Stimulated activated CD8-positive, alpha-beta memory T cell treated with anti-CD3 and anti-CD28 coated beads, Interleukin-4, amount 100 ng/mL, for 24 hours (primary cell): Measurements from ENCODE around the gene COA7.
A peak's percentile ranks its signal among the peaks of the same experiment; 100 is the strongest.
"Not testable (repeated sequence)": the region's sequence is repeated elsewhere in the genome, so short reads cannot be mapped to it uniquely, and the experiment has no call there.

Experiments used
- DNase-seq: peaks from one replicate; pipeline ENCODE4 v3.0.0-alpha.2; 2020; ENCODE audit warnings: low read depth

COA7 gene

DNA sequence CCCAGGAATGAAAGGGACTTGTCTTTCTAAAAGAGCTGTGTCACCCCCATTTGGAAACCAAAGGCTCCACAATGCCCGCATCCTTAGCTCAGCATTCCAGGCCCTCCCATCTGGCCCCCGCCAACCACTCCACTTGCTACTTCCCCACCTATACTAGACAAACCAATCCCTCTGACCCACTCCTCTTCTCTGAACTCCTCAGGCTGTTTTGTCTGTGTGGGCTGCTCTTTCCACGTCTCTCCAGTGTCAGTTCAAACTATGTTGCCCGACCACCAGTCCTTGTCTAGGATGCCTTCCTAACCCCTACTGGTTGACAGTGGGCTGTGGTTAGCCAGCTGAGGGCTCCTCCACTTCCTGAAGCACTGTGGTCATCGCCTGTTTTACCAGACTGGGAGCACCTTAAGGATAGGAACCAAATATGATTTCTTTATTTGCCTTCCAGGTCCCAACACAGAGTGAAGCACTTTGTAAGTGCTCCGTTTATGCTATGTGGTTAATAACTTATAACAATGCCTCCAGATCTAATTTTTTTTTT, 8.1 kb upstream of the COA7 start:
- no peak for DNase-seq

GRCh38 chr1:52702886-52703787, 5.0 kb upstream of the COA7 start:
- peak; percentile 69 for DNase-seq

- DNase-seq, result no peak
Measured at GRCh38 chr1:52695627-52696026, 2.5 kb downstream of the COA7 start.

- no peak for DNase-seq
Measured at GRCh38 chr1:52693843-52694242, 4.3 kb downstream of the COA7 start.

DNA sequence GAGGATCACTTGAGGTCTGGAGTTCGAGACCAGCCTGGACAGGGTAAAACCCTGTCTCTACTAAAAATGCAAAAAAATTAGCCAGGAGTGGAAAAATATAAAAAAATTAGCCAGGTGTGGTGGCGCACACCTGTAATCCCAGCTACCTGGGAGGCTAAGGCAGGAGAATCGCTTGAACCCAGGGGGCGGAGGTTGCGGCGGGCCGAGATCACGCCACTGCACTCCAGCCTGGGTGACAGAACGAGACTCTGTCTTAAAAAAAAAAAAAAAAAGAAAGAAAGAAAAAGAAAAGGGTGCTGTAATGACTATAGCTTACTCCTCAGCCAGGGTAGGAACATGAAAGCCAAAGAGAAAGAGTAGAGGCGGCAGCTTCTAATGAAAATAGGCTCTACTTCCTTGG, 4.8 kb downstream of the COA7 start:
- DNase-seq, result not testable (repeated sequence)

DNA sequence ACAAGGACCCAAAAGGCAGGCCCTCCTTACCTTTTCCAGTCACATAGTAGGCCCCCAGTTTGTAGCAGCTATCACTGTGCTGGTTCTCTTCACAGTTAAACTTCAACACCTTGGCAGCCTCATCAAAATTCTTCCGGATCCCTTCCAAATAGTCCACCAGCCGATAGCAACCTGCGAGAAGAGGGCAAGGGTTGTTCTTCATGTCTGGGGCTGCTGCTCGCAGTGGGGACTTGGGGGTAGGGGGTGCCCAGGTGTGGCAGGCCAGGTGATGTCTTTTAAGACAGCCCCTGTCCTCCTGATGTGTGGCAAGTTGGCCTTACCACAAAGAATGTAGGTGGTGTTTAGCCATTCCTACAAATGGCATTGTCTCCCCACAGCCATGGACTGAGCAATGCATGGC, 5.5 kb downstream of the COA7 start:
- DNase-seq, result no peak

DNA sequence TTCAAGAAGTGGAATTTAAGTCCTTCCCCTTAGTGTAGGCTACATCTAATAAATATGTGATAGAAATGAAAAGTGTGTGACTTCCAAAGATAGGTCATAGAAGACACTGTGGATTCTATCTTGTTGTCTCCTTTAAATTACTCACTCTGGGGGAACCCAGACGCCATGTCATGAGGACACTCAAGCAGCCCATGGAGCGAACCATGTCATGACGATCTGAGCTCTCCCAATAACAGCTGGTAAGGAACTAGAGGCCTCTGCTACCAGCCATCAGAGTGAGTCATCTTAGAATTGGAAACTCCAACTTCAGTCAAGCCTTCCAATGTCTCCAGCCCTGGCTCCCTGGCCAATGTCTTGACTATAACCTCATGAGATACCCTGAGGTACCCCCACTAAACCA, 6.3 kb downstream of the COA7 start:
- no peak for DNase-seq

GRCh38 chr1:52686830-52687229, 11.3 kb downstream of the COA7 start:
- DNase-seq, result no peak

GRCh38 chr1:52686261-52686751, 11.8 kb downstream of the COA7 start:
- DNase-seq, result peak; percentile 52

DNA sequence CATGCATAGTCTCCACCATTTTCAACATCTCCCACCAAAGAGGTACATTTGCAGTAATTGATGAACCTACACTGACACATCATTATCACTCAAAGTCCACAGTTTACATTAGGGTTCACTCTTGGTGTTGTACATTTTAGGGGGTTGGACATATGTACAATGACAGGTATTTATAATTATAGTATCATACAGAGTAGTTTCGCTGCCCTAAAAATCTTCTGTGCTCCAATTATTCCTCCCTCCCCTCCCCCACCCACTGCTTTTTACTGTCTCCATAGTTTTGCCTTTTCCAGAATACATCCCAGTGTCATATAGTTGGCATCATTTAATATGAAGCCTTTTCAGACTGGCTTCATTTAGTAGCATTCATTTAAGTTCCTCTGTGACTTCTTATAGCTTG, 13.6 kb downstream of the COA7 start:
- DNase-seq, result no peak

GRCh38 chr1:52683367-52683940, 14.7 kb downstream of the COA7 start:
- DNase-seq, result no peak

- DNase-seq, result no peak
Measured at GRCh38 chr1:52681136-52681535, 17.0 kb downstream of the COA7 start.

GRCh38 chr1:52680353-52680752, 17.8 kb downstream of the COA7 start:
- DNase-seq, result no peak

GRCh38 chr1:52679498-52679897, 18.6 kb downstream of the COA7 start:
- DNase-seq, result no peak

DNA sequence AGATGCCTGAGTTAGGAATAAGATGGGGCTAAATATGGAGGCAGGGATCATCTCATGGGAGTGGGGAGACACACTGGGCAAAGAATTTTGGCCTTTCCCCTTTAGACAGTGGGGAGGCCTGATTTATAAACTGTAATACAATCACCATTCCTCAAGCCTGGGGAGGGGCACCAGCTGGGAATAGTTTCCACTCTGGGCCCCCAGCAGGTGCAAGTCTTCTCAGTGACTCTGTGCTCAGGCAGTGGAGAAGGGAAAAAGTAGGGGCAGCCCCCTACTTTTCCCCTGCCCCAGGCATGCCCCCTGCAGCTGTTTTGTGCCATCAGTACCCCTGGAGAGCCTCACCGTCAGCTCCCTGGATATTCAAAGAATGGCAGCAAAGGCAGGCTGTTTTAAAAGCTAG, 19.1 kb downstream of the COA7 start:
- DNase-seq, result no peak

DNA sequence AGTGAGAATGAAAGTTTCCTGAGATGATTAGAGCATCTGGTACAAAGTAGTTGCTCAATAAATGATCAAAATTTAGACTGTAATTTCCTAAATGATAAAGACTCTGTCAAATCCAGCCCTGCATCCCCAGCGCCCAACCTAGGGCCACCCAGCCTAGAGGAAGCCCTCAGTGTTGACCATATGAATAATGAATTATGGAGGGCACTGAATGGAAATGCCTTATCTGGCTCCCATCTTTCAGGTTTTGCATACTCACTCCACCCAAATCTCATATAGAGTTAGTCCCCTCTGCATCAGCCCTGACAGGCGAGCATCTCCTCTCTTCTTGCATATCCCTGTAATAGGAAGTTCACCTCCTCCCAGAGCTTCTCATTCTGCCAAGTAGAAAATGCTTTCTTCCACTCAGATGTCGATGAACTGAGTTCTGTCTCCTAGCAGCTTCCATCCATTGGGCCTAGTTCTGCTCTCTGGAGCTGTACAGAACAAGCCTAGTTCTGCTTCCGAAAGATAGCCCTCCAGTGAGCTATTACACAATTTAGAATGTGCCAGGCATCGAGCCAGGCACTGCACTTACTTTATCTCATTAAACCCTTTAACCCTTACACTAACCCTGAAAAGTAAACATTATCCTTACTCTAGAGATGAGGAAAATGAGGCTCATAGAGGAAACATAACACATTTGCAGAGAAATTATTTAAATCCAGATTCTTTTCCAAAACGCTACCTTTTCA, 20.9 kb downstream of the COA7 start:
- no peak for DNase-seq

GRCh38 chr1:52676249-52676903, 21.8 kb downstream of the COA7 start:
- DNase-seq, result no peak

GRCh38 chr1:52674497-52675384, 23.4 kb downstream of the COA7 start:
- no peak for DNase-seq

GRCh38 chr1:52673513-52673912, 24.6 kb downstream of the COA7 start:
- DNase-seq, result no peak

- no peak for DNase-seq
Measured at GRCh38 chr1:52672946-52673345, 25.2 kb downstream of the COA7 start.

DNA sequence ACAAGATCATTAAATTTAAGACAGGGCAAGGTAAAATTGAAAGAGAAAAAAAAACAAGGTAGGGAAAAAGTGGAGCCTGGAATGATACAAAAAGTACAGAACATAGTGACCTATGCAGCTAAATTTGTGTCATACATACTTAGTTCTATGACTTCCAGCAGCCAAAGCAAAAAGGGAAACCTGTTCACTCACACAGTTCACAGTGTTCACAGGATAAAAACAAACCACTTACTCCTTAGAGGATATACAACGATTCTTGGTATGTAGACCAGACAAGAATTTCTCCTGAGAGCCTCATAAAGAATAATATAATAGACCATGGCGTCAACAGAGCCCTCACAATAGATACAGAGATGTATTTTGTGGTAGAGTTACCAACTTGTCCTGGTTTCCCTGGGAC, 27.5 kb downstream of the COA7 start:
- no peak for DNase-seq
